GM12878 (cell line): ENCODE results near the gene CPEB1. TPM values are rescaled to one million over a fixed set of nuclear protein-coding genes. Genes with fewer than 3 reads are reported as not detected.

ENCODE experiments used
- ATAC-seq: fragments of 200-7000 bp; cut with Tn5 transposase; 3 replicates; pipeline ENCODE4 v1.9.1; 2020; ENCODE audit warnings: mild to moderate bottlenecking, moderate library complexity
- BruUV-seq: library from RNA; stranded (reverse); fragments of 400-500 nt; replicated peaks from 2 replicates; lab custom pipeline; 2021; lab: Mats Ljungman, UMichigan
- CTCF ChIA-PET: fragments of 300-600 bp; sonication (Branson Sonifier 250); formaldehyde crosslinking; extraction: SDS; loops from one replicate; lab custom pipeline; 2021; ENCODE audit warnings: inconsistent platforms; lab: Yijun Ruan, JAX
- POLR2A ChIA-PET: fragments of 350-600 bp; formaldehyde crosslinking; extraction: SDS; loops from one replicate; lab custom pipeline; 2021; ENCODE audit warnings: inconsistent platforms; lab: Charles Lee
- RAD21 ChIA-PET: fragments of 300-600 bp; sonication (Branson Sonifier 250); formaldehyde crosslinking; loops from one replicate; lab custom pipeline; 2023; ENCODE audit warnings: antibody characterized with exemption; ENCODE audit not compliant: unreplicated experiment; lab: Charles Lee
- SMC1A ChIA-PET: fragments of 300-600 bp; sonication (Branson Sonifier 250); formaldehyde crosslinking; loops from one replicate; lab custom pipeline; 2023; ENCODE audit not compliant: unreplicated experiment, uncharacterized antibody; lab: Charles Lee
- DNase-seq: peaks from one replicate; pipeline ENCODE4 v3.0.0-alpha.2; 2011; ENCODE audit warnings: low read depth, low spot score
- FAIRE-seq: peaks from 3 replicates; lab custom pipeline; 2011; peaks lifted over from hg19 to GRCh38; lab: Jason Lieb, UNC
- H2AFZ ChIP-seq: 2 replicates; pipeline ENCODE4 v1.6.0; 2011; ENCODE audit warnings: low read depth, low read length, control low read depth; ENCODE audit not compliant: control insufficient read depth
- H3K27ac ChIP-seq: 2 replicates; pipeline ENCODE4 v1.5.1; 2011; ENCODE audit warnings: control low read depth; ENCODE audit not compliant: control insufficient read depth, insufficient read depth
- H3K27me3 ChIP-seq, 2 experiments: replicated peaks in 1 of 2; 2 replicates each; pipeline versions ENCODE4 v1.6.0 to v1.6.1; 2011; ENCODE audit warnings: low read length in 1 of 2; ENCODE audit not compliant: control insufficient read depth in 2 of 2, insufficient read depth in 2 of 2
- H3K36me3 ChIP-seq, 2 experiments: 2 replicates each; pipeline ENCODE4 v1.5.1; 2011; ENCODE audit warnings: low read length in 1 of 2; ENCODE audit not compliant: control insufficient read depth in 2 of 2, insufficient read depth in 2 of 2
- H3K4me1 ChIP-seq: 2 replicates; pipeline ENCODE4 v1.6.1; 2011; ENCODE audit warnings: mild to moderate bottlenecking, low read length, moderate library complexity, mixed read lengths; ENCODE audit not compliant: control insufficient read depth, insufficient read depth
- H3K4me2 ChIP-seq: 2 replicates; pipeline ENCODE4 v1.6.0; 2011; ENCODE audit warnings: control low read depth; ENCODE audit not compliant: control insufficient read depth, insufficient read depth
- H3K4me3 ChIP-seq: fragments of 200-600 bp; sonication (generic); 2 replicates; pipeline ENCODE4 v1.5.1; 2016
- H3K79me2 ChIP-seq: 2 replicates; pipeline ENCODE4 v1.6.0; 2011; ENCODE audit warnings: low read length; ENCODE audit not compliant: control insufficient read depth, insufficient read depth
- H3K9ac ChIP-seq: 2 replicates; pipeline ENCODE4 v1.8.0; 2011; ENCODE audit warnings: low read length, control low read depth, mixed read lengths; ENCODE audit not compliant: control insufficient read depth, insufficient read depth
- H3K9me3 ChIP-seq: replicated peaks from 3 replicates; pipeline ENCODE4 v1.5.1; 2011; ENCODE audit warnings: mild to moderate bottlenecking, low read length; ENCODE audit not compliant: control insufficient read depth, insufficient read depth
- H4K20me1 ChIP-seq: 2 replicates; pipeline ENCODE4 v1.6.0; 2011; ENCODE audit not compliant: control insufficient read depth, insufficient read depth
- DPF2 ChIP-seq: fragments of 450-650 bp; IDR thresholded peaks from 2 replicates; pipeline ENCODE4 v1.6.1; 2017; ENCODE audit warnings: mild to moderate bottlenecking
- E2F8 ChIP-seq: fragments of 450-650 bp; IDR thresholded peaks from 2 replicates; pipeline ENCODE4 v1.6.1; 2018; ENCODE audit warnings: mild to moderate bottlenecking, low read depth, moderate library complexity; ENCODE audit not compliant: partially characterized antibody
- HDGF ChIP-seq: fragments of 450-650 bp; IDR thresholded peaks from 2 replicates; pipeline ENCODE4 v1.6.1; 2016; ENCODE audit warnings: antibody characterized with exemption
- JUND ChIP-seq: IDR thresholded peaks from 2 replicates; pipeline ENCODE4 v1.6.1; 2012; ENCODE audit warnings: low read depth, mild to moderate bottlenecking, low read length, improper control_type of control experiment, moderate library complexity
- PAX5 ChIP-seq: IDR thresholded peaks from 2 replicates; pipeline ENCODE4 v1.6.1; 2011; ENCODE audit warnings: low read depth, low read length, borderline replicate concordance
- POLR2A ChIP-seq: IDR thresholded peaks from 2 replicates; pipeline ENCODE4 v1.6.1; 2011; ENCODE audit warnings: low read depth, mild to moderate bottlenecking, low read length
- SPI1 ChIP-seq: IDR thresholded peaks from 2 replicates; pipeline ENCODE4 v1.6.1; 2011; ENCODE audit warnings: low read depth, mild to moderate bottlenecking, low read length, moderate library complexity, borderline replicate concordance; ENCODE audit not compliant: insufficient read depth
- TARDBP ChIP-seq: IDR thresholded peaks from 2 replicates; pipeline ENCODE4 v1.6.1; 2016; ENCODE audit warnings: borderline replicate concordance
- TCF12 ChIP-seq: IDR thresholded peaks from 2 replicates; pipeline ENCODE4 v1.6.1; 2011; ENCODE audit warnings: low read depth, mild to moderate bottlenecking, low read length
- WRNIP1 ChIP-seq: IDR thresholded peaks from 2 replicates; pipeline ENCODE4 v1.6.1; 2011; ENCODE audit warnings: low read depth, low read length, improper control_type of control experiment, borderline replicate concordance
- YBX1 ChIP-seq: fragments of 450-650 bp; IDR thresholded peaks from 2 replicates; pipeline ENCODE4 v1.6.1; 2016; ENCODE audit warnings: antibody characterized with exemption
- ZNF24 ChIP-seq: fragments of 450-650 bp; IDR thresholded peaks from 2 replicates; pipeline ENCODE4 v1.6.1; 2017; ENCODE audit warnings: antibody characterized with exemption, mild to moderate bottlenecking
- WGBS: methylation state at CpG from one replicate; pipeline ENCODE4 v1.1.6; 2016; ENCODE audit warnings: low lambda C conversion rate; ENCODE audit not compliant: insufficient replicate concordance, insufficient coverage; ENCODE audit errors: missing lambda C conversion rate; 5-methylcytosine and 5-hydroxymethylcytosine counted together
- in situ Hi-C: fragments of 300-500 bp; cut with MboI; formaldehyde crosslinking; loops from 9 replicates; pipeline ENCODE4 v1.14.3; 2018; ENCODE audit warnings: mixed read lengths
- intact Hi-C: fragments of 100-400 bp; cut with micrococcal nuclease; formaldehyde crosslinking; loops from one replicate; pipeline ENCODE4 v1.14.2; 2022; ENCODE audit not compliant: unreplicated experiment
- polyA plus RNA-seq, 11 experiments: library from polyadenylated mRNA; depleted of rRNA in 4 of 11; unstranded in 6 of 11; stranded (reverse) in 5 of 11; fragments of >200 nt; fragmentation: Nextera tagmentation in 4 of 11; fragmentation: Illumina TruSeq in 1 of 11; extraction: Ambion mirVana in 4 of 11; extraction: Trizol in 1 of 11; gene quantifications; 1 replicate in 1 of 11; 2 replicates in 10 of 11; pipeline versions ENCODE4 v1.2.1 to v1.2.3, GENCODE V29; 2011 to 2016; ENCODE audit warnings: inconsistent platforms in 2 of 11, missing spikeins in 2 of 11, low read depth in 1 of 11
- total RNA-seq, 4 experiments: library from RNA; depleted of rRNA in 3 of 4; stranded (reverse); fragments of >200 nt in 3 of 4; fragmentation: Illumina TruSeq in 1 of 4; extraction: Trizol in 1 of 4; gene quantifications; 2 replicates each; pipeline versions ENCODE4 v1.2.1 to v1.2.3, GENCODE V29; 2013 to 2021
- TF ChIP-seq, protein P1 (sequence below): IDR thresholded peaks from 2 replicates; pipeline ENCODE4 v1.6.1; 2011; ENCODE audit warnings: borderline replicate concordance, low read depth, mild to moderate bottlenecking, moderate library complexity, mixed read lengths, low read length; ENCODE audit not compliant: insufficient read depth; ENCODE audit errors: extremely low read length
- TF ChIP-seq, protein P2 (sequence below): fragments of 450-650 bp; IDR thresholded peaks from 2 replicates; pipeline ENCODE4 v1.6.1; 2014; ENCODE audit warnings: mild to moderate bottlenecking
- TF ChIP-seq, protein P3 (sequence below): fragments of 450-650 bp; IDR thresholded peaks from 2 replicates; pipeline ENCODE4 v1.6.1; 2017; ENCODE audit warnings: mild to moderate bottlenecking

CPEB1 gene
- total and polyA plus RNA-seq, 10 of the 15 experiments (the other 5 are each of a cell fraction or from before 2014, with no cell fraction given): 0.05 to 1.1 (median 0.46) TPM

- Histone ChIP-seq H3K27me3 (0 out of 4 replicates have a peak, but pooled peaks cover 0 to 2% of the 10 kb centered on the region in 2 experiments), H3K36me3 (no peaks in the 10 kb centered on the region), H3K9me3 (no peaks in the 10 kb centered on the region), H3K79me2 (no peaks in the 10 kb centered on the region), H4K20me1 (no peaks in the 10 kb centered on the region), H3K27ac (no peak overlapping the region), H3K4me1 (no peaks in the 10 kb centered on the region), H2AFZ (no peak overlapping the region), H3K9ac (no peak overlapping the region), H3K4me2 (no peak overlapping the region), H3K4me3 (no peak overlapping the region)
- ChIA-PET SMC1A (no interaction called here), RAD21 (no interaction called here), CTCF (interaction anchor here (1.0 kb wide), 1 partner anchor 17 kb away, joined by 4 read pairs; no protein-coding TSS in a partner anchor), POLR2A (no interaction called here)
- WGBS: 81% methylated on average over 2 of the region's 2 CpGs
- intact Hi-C loops: no loop called here
- no peak for ATAC-seq
- FAIRE-seq: no peak
- in situ Hi-C loops: no loop called here
- BruUV-seq: no TSS peak
- no peak for DNase-seq
- TF ChIP-seq POLR2A (no peak), TARDBP (no peak), TCF12 (no peak), E2F8 (no peak), PAX5 (no peak), JUND (no peak), YBX1 (no peak), DPF2 (no peak), SPI1 (no peak), ZNF24 (no peak), WRNIP1 (no peak), HDGF (no peak)
- TF ChIP-seq, protein P1, sequence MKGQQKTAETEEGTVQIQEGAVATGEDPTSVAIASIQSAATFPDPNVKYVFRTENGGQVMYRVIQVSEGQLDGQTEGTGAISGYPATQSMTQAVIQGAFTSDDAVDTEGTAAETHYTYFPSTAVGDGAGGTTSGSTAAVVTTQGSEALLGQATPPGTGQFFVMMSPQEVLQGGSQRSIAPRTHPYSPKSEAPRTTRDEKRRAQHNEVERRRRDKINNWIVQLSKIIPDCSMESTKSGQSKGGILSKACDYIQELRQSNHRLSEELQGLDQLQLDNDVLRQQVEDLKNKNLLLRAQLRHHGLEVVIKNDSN: no peak
- TF ChIP-seq, protein P2, sequence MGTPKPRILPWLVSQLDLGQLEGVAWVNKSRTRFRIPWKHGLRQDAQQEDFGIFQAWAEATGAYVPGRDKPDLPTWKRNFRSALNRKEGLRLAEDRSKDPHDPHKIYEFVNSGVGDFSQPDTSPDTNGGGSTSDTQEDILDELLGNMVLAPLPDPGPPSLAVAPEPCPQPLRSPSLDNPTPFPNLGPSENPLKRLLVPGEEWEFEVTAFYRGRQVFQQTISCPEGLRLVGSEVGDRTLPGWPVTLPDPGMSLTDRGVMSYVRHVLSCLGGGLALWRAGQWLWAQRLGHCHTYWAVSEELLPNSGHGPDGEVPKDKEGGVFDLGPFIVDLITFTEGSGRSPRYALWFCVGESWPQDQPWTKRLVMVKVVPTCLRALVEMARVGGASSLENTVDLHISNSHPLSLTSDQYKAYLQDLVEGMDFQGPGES: no peak
- TF ChIP-seq, protein P3, sequence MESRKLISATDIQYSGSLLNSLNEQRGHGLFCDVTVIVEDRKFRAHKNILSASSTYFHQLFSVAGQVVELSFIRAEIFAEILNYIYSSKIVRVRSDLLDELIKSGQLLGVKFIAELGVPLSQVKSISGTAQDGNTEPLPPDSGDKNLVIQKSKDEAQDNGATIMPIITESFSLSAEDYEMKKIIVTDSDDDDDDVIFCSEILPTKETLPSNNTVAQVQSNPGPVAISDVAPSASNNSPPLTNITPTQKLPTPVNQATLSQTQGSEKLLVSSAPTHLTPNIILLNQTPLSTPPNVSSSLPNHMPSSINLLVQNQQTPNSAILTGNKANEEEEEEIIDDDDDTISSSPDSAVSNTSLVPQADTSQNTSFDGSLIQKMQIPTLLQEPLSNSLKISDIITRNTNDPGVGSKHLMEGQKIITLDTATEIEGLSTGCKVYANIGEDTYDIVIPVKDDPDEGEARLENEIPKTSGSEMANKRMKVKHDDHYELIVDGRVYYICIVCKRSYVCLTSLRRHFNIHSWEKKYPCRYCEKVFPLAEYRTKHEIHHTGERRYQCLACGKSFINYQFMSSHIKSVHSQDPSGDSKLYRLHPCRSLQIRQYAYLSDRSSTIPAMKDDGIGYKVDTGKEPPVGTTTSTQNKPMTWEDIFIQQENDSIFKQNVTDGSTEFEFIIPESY: no peak
Observed at GRCh38 chr15:82597815-82598214, 49.3 kb downstream of the CPEB1 start.
